Smooth muscle cell (in vitro differentiated cells): ENCODE results near the gene HOXB6. TPM values are rescaled to one million over a fixed set of nuclear protein-coding genes. Genes with fewer than 3 reads are reported as not detected.

Experiments used
- DNase-seq: peaks from one replicate; lab custom pipeline; 2025; ENCODE audit not compliant: unreplicated experiment; lab: John Stamatoyannopoulos, UW
- H2AFZ ChIP-seq: fragments of 200-600 bp; sonication (generic); 2 replicates; pipeline ENCODE4 v1.6.0; 2016; ENCODE audit warnings: antibody characterized with exemption, low read depth, mild to moderate bottlenecking
- H3F3A ChIP-seq: fragments of 200-600 bp; sonication (generic); 2 replicates; pipeline ENCODE4 v1.6.0; 2017; ENCODE audit warnings: antibody characterized with exemption, low read depth
- H3K27ac ChIP-seq: fragments of 200-600 bp; sonication (generic); 2 replicates; pipeline ENCODE4 v1.5.1; 2016; ENCODE audit warnings: low read depth, mild to moderate bottlenecking
- H3K27me3 ChIP-seq: fragments of 200-600 bp; sonication (generic); 2 replicates; pipeline ENCODE4 v1.6.1; 2016; ENCODE audit warnings: low read depth, mild to moderate bottlenecking
- H3K36me3 ChIP-seq: fragments of 200-600 bp; sonication (generic); 2 replicates; pipeline ENCODE4 v1.5.1; 2016; ENCODE audit warnings: low read depth
- H3K4me1 ChIP-seq: fragments of 200-600 bp; sonication (generic); 2 replicates; pipeline ENCODE4 v1.5.1; 2016; ENCODE audit warnings: low read depth
- H3K4me2 ChIP-seq: fragments of 200-600 bp; sonication (generic); 2 replicates; pipeline ENCODE4 v1.6.0; 2016; ENCODE audit warnings: mild to moderate bottlenecking
- H3K4me3 ChIP-seq: fragments of 200-600 bp; sonication (generic); 2 replicates; pipeline ENCODE4 v1.5.1; 2016; ENCODE audit warnings: mild to moderate bottlenecking
- H3K79me2 ChIP-seq: fragments of 200-600 bp; sonication (generic); 2 replicates; pipeline ENCODE4 v1.6.0; 2016; ENCODE audit warnings: low read depth, mild to moderate bottlenecking
- H3K9ac ChIP-seq: fragments of 200-600 bp; sonication (generic); 2 replicates; pipeline ENCODE4 v1.6.0; 2016; ENCODE audit warnings: low read depth
- H3K9me3 ChIP-seq: fragments of 200-600 bp; sonication (generic); replicated peaks from 2 replicates; pipeline ENCODE4 v1.5.1; 2016; ENCODE audit warnings: low read depth
- H4K20me1 ChIP-seq: fragments of 200-600 bp; sonication (generic); 2 replicates; pipeline ENCODE4 v1.6.0; 2016; ENCODE audit warnings: low read depth
- WGBS: methylation state at CpG from one replicate; pipeline ENCODE4 v1.1.7; 2016; ENCODE audit warnings: low lambda C conversion rate; 5-methylcytosine and 5-hydroxymethylcytosine counted together
- polyA plus RNA-seq: library from polyadenylated mRNA; unstranded; fragments of >200 nt; fragmentation: Nextera tagmentation; extraction: Ambion mirVana; gene quantifications from 2 replicates; pipeline ENCODE4 v1.2.1, GENCODE V29; 2016
- total RNA-seq: library from RNA; depleted of rRNA; stranded (reverse); fragments of >200 nt; gene quantifications from 2 replicates; pipeline ENCODE4 v1.2.3, GENCODE V29; 2014
- TF ChIP-seq, protein P1 (sequence below): fragments of 200-600 bp; sonication (generic); IDR thresholded peaks from 2 replicates; pipeline ENCODE4 v1.5.1; 2017; ENCODE audit warnings: borderline replicate concordance, mild to moderate bottlenecking, antibody characterized with exemption; ENCODE audit not compliant: insufficient read depth, poor library complexity, severe bottlenecking

Gene HOXB6
- total and polyA plus RNA-seq, 2 experiments from 2014 or later: 6.3 to 9.3 TPM

DNA sequence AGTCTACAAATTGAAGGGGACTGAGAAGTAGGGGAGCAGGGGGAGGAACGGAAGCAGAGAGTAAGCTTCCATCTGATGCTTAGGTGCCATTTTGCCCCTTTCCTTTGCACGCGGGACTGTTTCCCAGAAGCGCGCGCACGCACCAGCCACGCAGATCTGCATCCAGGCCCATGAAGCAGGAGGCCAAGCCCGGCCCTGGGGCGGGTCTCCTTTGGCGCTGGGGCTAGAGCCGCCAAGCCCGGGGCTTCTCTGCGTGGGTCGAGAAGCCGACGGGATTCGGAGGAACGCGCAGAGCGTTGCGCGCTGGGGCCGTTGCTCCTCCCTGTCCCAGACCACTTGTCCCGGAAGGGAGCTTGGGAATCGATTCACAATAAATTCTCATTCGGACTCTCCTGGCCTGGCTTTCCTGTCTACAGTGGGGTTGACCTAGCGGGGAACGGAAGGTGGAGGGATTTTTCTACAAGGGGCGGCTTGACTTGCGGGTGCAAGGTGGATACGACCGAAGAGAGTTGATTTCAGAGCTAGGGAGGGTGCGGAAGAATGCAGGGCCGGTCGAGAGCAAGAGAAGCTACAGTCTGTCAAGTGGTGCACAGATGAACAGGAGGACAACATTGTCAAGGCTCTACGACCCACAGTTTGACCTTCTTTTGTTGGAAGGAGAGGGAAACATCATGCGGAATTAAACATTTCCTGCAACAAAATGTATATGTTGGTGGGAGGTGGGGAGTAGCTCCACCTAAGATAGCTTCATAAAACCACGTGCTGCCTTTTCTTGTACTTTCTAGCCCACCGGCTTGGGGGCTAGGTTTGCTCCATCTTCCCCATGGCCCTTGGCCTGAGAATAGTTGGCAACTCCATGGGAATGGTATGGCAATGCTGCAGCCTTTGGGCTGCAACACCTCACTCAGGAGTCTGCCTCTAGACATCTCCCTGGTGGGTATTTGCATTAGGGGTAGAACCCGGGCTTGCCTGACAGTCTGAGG, 16.9 kb upstream of the HOXB6 start:
- Histone ChIP-seq H3K4me3 (no peak overlapping the region), H4K20me1 (peaks cover 73% of the 10 kb centered on the region), H3K4me1 (peaks cover 15% of the 10 kb centered on the region), H3F3A (no peaks in the 10 kb centered on the region), H3K36me3 (no peaks in the 10 kb centered on the region), H3K4me2 (peak overlapping the region; percentile 91), H3K27me3 (peaks cover 92% of the 10 kb centered on the region), H3K79me2 (peaks cover 50% of the 10 kb centered on the region), H2AFZ (no peak overlapping the region), H3K27ac (peak overlapping the region; percentile 66), H3K9ac (no peak overlapping the region), H3K9me3 (no peaks in the 10 kb centered on the region)
- TF ChIP-seq, protein P1, sequence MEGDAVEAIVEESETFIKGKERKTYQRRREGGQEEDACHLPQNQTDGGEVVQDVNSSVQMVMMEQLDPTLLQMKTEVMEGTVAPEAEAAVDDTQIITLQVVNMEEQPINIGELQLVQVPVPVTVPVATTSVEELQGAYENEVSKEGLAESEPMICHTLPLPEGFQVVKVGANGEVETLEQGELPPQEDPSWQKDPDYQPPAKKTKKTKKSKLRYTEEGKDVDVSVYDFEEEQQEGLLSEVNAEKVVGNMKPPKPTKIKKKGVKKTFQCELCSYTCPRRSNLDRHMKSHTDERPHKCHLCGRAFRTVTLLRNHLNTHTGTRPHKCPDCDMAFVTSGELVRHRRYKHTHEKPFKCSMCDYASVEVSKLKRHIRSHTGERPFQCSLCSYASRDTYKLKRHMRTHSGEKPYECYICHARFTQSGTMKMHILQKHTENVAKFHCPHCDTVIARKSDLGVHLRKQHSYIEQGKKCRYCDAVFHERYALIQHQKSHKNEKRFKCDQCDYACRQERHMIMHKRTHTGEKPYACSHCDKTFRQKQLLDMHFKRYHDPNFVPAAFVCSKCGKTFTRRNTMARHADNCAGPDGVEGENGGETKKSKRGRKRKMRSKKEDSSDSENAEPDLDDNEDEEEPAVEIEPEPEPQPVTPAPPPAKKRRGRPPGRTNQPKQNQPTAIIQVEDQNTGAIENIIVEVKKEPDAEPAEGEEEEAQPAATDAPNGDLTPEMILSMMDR: no peak
- 28% methylated on average over 40 of the region's 41 CpGs for WGBS
- no peak for DNase-seq

DNA sequence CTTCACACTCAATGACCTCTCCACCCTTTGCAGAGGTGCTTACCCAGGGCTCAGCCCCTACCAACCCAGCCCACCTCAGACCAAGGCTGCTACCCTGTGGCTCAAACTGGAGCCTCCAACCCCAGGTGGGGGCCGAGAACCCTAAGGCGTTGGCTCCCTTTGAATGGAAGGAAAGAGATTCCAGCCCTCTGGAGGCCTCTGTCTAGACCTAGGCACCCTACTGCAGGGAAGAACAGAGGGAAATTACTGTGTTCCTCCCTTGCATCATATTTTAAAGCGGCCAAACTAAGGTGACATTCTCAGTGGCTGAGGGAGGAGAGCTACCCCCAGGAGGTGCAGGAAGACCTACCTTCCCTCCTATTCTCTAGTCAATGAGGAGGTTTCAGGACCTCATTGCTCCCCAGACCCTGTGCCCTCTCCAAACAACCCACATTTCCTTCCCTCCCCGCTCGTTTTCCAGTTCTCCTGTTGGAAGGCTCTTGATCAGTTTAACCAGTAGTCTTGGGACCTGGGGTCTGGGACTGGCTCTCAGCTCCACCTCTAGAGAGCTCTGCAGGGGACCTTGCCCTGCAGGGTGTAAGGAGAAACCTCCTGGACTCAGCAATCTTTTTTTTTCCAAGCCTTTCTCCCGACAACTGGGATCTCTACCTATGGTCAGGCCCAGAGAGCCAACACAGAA, 15.8 kb upstream of the HOXB6 start:
- Histone ChIP-seq H2AFZ (no peak overlapping the region), H3K9ac (no peak overlapping the region), H3K4me1 (peaks cover 15% of the 10 kb centered on the region), H3K79me2 (peaks cover 46% of the 10 kb centered on the region), H3K4me3 (no peak overlapping the region), H3K27ac (peak overlapping the region; percentile 66), H3K9me3 (no peaks in the 10 kb centered on the region), H3K27me3 (peaks cover 97% of the 10 kb centered on the region), H3K36me3 (no peaks in the 10 kb centered on the region), H3K4me2 (peak overlapping the region; percentile 91), H3F3A (peaks cover 5% of the 10 kb centered on the region), H4K20me1 (peaks cover 82% of the 10 kb centered on the region)
- 59% methylated on average over 6 of the region's 6 CpGs for WGBS
- TF ChIP-seq, protein P1: no peak
- DNase-seq: no peak

DNA sequence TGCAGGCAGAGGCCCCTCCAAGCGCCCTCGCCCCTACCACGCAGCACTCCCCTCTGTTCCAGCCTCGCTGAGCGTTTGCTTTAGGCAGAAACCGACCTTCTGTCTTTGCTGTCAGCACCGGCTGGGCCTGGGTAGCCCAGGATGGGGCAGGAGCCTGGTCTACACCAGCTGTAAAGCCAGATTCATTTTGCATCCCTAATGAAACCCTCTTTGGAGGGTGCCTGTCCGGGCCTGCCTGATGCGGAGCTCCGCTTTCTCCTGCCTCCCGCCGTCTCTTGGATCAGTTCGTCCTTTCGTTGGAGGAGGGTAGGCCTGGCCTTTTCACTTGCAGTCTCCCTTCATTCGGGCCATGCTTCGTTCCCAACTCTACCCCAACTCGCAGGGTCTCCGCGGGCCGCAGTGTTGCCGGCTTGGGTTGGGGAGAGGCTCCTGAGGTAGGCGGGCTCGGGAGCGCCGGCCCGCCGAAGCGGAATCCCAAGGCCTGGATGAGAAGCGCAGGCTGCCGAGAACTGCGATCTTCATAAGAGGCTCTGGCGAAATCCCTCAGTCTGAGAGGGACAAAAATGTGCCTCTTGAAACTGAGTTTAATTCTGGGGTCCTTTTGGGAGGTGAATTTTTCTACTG, 15.2 kb upstream of the HOXB6 start:
- Histone ChIP-seq H3K9me3 (no peaks in the 10 kb centered on the region), H3K36me3 (no peaks in the 10 kb centered on the region), H3K4me3 (peak overlapping the region; percentile 52), H3K9ac (no peak overlapping the region), H3K4me2 (peak overlapping the region; percentile 91), H4K20me1 (peaks cover 79% of the 10 kb centered on the region), H3K27me3 (peaks cover 97% of the 10 kb centered on the region), H2AFZ (no peak overlapping the region), H3K27ac (peak overlapping the region; percentile 66), H3K4me1 (peaks cover 9% of the 10 kb centered on the region), H3F3A (peaks cover 8% of the 10 kb centered on the region), H3K79me2 (peaks cover 43% of the 10 kb centered on the region)
- TF ChIP-seq, protein P1: no peak
- no peak for DNase-seq
- 14% methylated on average over 32 of the region's 32 CpGs for WGBS
